Endothelial cell of umbilical vein (primary cell): Measurements from ENCODE around the gene AOC1. TPM values are rescaled to one million over a fixed set of nuclear protein-coding genes. Genes with fewer than 3 reads are reported as not detected.
"Not testable (repeated sequence)": the region's sequence is repeated elsewhere in the genome, so short reads cannot be mapped to it uniquely, and the experiment has no call there.

ENCODE experiments used
- BruUV-seq: library from RNA; stranded (reverse); fragments of 400-500 nt; replicated peaks from 2 replicates; lab custom pipeline; 2021; lab: Mats Ljungman, UMichigan
- CTCF ChIA-PET: fragments of 300-600, 350-600 bp; sonication (Branson Sonifier 250); formaldehyde crosslinking; loops from one replicate; lab custom pipeline; 2021; ENCODE audit warnings: antibody characterized with exemption, inconsistent platforms; lab: Charles Lee
- POLR2A ChIA-PET: fragments of 300-600, 350-600 bp; sonication (Branson Sonifier 250); formaldehyde crosslinking; loops from one replicate; lab custom pipeline; 2021; ENCODE audit warnings: antibody characterized with exemption, inconsistent platforms; lab: Charles Lee
- DNase-seq: peaks from one replicate; pipeline ENCODE4 v3.0.0-alpha.2; 2011; ENCODE audit warnings: low read depth, low spot score
- FAIRE-seq: peaks from 2 replicates; lab custom pipeline; 2011; peaks lifted over from hg19 to GRCh38; lab: Jason Lieb, UNC
- H2AFZ ChIP-seq: 2 replicates; pipeline ENCODE4 v1.6.0; 2012; ENCODE audit warnings: low read depth, low read length, control low read depth, inconsistent platforms
- H3K27ac ChIP-seq: 2 replicates; pipeline ENCODE4 v1.5.1; 2011; ENCODE audit warnings: low read depth, mild to moderate bottlenecking, control low read depth, low read length, moderate library complexity; ENCODE audit not compliant: insufficient read depth
- H3K27me3 ChIP-seq, 2 experiments: 2 replicates each; pipeline versions ENCODE4 v1.6.0 to v1.6.1; 2011; ENCODE audit warnings: low read length in 2 of 2, mixed read lengths in 1 of 2; ENCODE audit not compliant: control insufficient read depth in 2 of 2, insufficient read depth in 2 of 2
- H3K36me3 ChIP-seq, 2 experiments: 2 replicates in 1 of 2; 3 replicates in 1 of 2; pipeline ENCODE4 v1.5.1; 2011; ENCODE audit warnings: low read length in 2 of 2, mild to moderate bottlenecking in 1 of 2, moderate library complexity in 1 of 2; ENCODE audit not compliant: control insufficient read depth in 2 of 2, insufficient read depth in 2 of 2; ENCODE audit errors: extremely low read depth in 1 of 2
- H3K4me1 ChIP-seq: 3 replicates; pipeline ENCODE4 v1.5.1; 2011; ENCODE audit warnings: mild to moderate bottlenecking, low read length; ENCODE audit not compliant: control insufficient read depth, insufficient read depth; ENCODE audit errors: extremely low read depth
- H3K4me2 ChIP-seq: 2 replicates; pipeline ENCODE4 v1.6.1; 2011; ENCODE audit warnings: low read length, control low read depth, mixed read lengths; ENCODE audit not compliant: insufficient read depth
- H3K4me3 ChIP-seq, 3 experiments: fragments of 200-600 bp in 1 of 3; sonication (generic), shearing (Covaris generic) in 1 of 3; replicated peaks in 1 of 3; 2 replicates each; pipeline ENCODE4 v1.5.1; 2011 to 2016; ENCODE audit warnings: control low read depth in 3 of 3, low read length in 3 of 3, mild to moderate bottlenecking in 2 of 3, inconsistent platforms in 1 of 3, low read depth in 1 of 3, moderate library complexity in 1 of 3; ENCODE audit not compliant: insufficient read depth in 1 of 3
- H3K79me2 ChIP-seq: 2 replicates; pipeline ENCODE4 v1.6.0; 2012; ENCODE audit warnings: low read length, inconsistent platforms; ENCODE audit not compliant: control insufficient read depth, insufficient read depth
- H3K9ac ChIP-seq: replicated peaks from 2 replicates; pipeline ENCODE3; 2011; ENCODE audit warnings: low read length, control low read depth; ENCODE audit not compliant: insufficient read depth; ENCODE audit errors: extremely low read depth
- H3K9me1 ChIP-seq: replicated peaks from 3 replicates; pipeline ENCODE4 v1.6.0; 2011; ENCODE audit warnings: mild to moderate bottlenecking, low read length; ENCODE audit not compliant: control insufficient read depth, insufficient read depth; ENCODE audit errors: extremely low read depth
- H3K9me3 ChIP-seq: replicated peaks from 2 replicates; pipeline ENCODE4 v1.5.1; 2012; ENCODE audit warnings: low read length, inconsistent platforms; ENCODE audit not compliant: control insufficient read depth, insufficient read depth
- H4K20me1 ChIP-seq: replicated peaks from 2 replicates; pipeline ENCODE3; 2011; ENCODE audit warnings: mild to moderate bottlenecking, low read length; ENCODE audit not compliant: control insufficient read depth, insufficient read depth; ENCODE audit errors: extremely low read depth
- EZH2 ChIP-seq: IDR thresholded peaks from 2 replicates; pipeline ENCODE4 v1.6.1; 2012; ENCODE audit warnings: borderline replicate concordance, low read depth, mild to moderate bottlenecking, moderate library complexity, low read length, inconsistent platforms; ENCODE audit not compliant: severe bottlenecking
- FOS ChIP-seq: IDR thresholded peaks from 2 replicates; pipeline ENCODE4 v1.6.1; 2011; ENCODE audit warnings: mild to moderate bottlenecking, low read length, moderate library complexity, borderline replicate concordance; ENCODE audit not compliant: insufficient read depth
- GATA2 ChIP-seq: IDR thresholded peaks from 2 replicates; pipeline ENCODE4 v1.7.0; 2011; ENCODE audit warnings: low read depth, mild to moderate bottlenecking, moderate library complexity, mixed read lengths, low read length; ENCODE audit not compliant: insufficient read length, insufficient read depth
- JUN ChIP-seq: IDR thresholded peaks from 2 replicates; pipeline ENCODE4 v1.6.1; 2011; ENCODE audit warnings: borderline replicate concordance, low read depth; ENCODE audit not compliant: insufficient read length, insufficient read depth
- MYC ChIP-seq: IDR thresholded peaks from one replicate; pipeline ENCODE4 v1.6.1; 2011; ENCODE audit warnings: mild to moderate bottlenecking, low read depth, low read length
- POLR2A ChIP-seq: IDR thresholded peaks from 2 replicates; pipeline ENCODE4 v1.6.1; 2012; ENCODE audit warnings: low read depth, mild to moderate bottlenecking, control low read depth, low read length
- POLR2AphosphoS5 ChIP-seq: IDR thresholded peaks from 2 replicates; pipeline ENCODE4 v1.6.1; 2012; ENCODE audit warnings: low read depth, mild to moderate bottlenecking, control low read depth, low read length, moderate library complexity; ENCODE audit not compliant: insufficient read depth
- dilution Hi-C: fragments of 300-500 bp; cut with MboI; formaldehyde crosslinking; loops from one replicate; pipeline ENCODE4 v1.15.0; 2019; ENCODE audit warnings: low sequenced_read_pairs; ENCODE audit not compliant: extremely low pct_ligation_motif_present
- intact Hi-C: fragments of 100-400 bp; cut with micrococcal nuclease; formaldehyde crosslinking; loops from one replicate; pipeline ENCODE4 v1.10.0; 2022
- polyA plus RNA-seq, 4 experiments: library from polyadenylated mRNA; depleted of rRNA in 3 of 4; stranded (reverse) in 3 of 4; unstranded in 1 of 4; fragments of >200 nt; gene quantifications; 2 replicates each; pipeline versions ENCODE4 v1.2.1 to v1.2.3, GENCODE V29; 2011 to 2012; ENCODE audit warnings: missing spikeins in 1 of 4
- total RNA-seq: library from RNA; stranded (reverse); gene quantifications from 2 replicates; pipeline ENCODE4 v1.2.3, GENCODE V29; 2021
- TF ChIP-seq, protein P1 (sequence below), 2 donors: IDR thresholded peaks; 1 replicate in 1 of 2; 2 replicates in 1 of 2; pipeline ENCODE4 v1.5.1; 2011; ENCODE audit warnings: low read length in 2 of 2, mild to moderate bottlenecking in 2 of 2, moderate library complexity in 2 of 2, control low read depth in 1 of 2, inconsistent platforms in 1 of 2, low read depth in 1 of 2; ENCODE audit not compliant: insufficient read depth in 1 of 2; ENCODE audit errors: extremely low read depth in 1 of 2
- TF ChIP-seq, protein P2 (sequence below): IDR thresholded peaks from 2 replicates; pipeline ENCODE4 v1.6.1; 2011; ENCODE audit not compliant: insufficient read depth, insufficient read length

AOC1 gene
- total and polyA plus RNA-seq, 2 donors (not counting 3 experiments of a cell fraction or from before 2014, with no cell fraction given) = not detected

DNA sequence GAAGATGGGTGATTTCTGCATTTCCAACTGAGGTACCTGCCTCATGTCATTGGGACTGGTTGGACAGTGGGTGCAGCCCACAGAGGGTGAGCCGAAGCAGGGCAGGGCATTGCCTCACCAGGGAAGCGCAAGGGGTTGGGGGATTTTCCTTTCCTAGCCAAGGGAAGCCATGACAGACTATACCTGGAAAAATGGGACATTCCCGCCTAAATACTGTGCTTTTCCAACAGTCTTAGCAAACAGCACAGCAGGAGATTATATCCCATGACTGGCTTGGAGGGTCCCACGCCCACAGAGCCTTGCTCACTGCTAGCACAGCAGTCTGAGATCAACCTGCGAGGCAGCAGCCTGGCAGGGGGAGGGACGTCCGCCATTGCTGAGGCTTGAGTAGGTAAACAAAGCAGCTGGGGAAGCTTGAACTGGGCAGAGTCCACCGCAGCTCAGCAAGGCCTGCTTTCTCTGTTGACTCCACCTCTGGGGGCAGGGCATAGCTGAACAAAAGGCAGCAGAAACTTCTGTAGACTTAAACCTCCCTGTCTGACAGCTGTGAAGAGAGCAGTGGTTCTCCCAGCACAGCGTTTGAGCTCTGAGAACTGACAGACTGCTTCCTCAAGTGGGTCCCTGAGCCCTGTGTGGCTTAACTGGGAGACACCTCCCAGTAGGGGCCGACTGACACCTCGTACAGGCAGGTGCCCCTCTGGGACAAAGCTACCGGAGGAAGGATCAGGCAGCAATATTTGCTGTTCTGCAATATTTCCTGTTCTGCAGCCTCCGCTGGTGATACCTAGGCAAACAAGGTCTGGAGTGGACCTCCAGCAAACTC, 44.5 kb upstream of the AOC1 start:
- dilution Hi-C loops, POLR2A ChIA-PET, H3K9me3 ChIP-seq, H3K27me3 ChIP-seq, H3K9me1 ChIP-seq, FAIRE-seq, H4K20me1 ChIP-seq, BruUV-seq, H3K27ac ChIP-seq, H3K4me3 ChIP-seq, H2AFZ ChIP-seq, DNase-seq, intact Hi-C loops, H3K4me1 ChIP-seq, H3K36me3 ChIP-seq, H3K79me2 ChIP-seq, H3K4me2 ChIP-seq, H3K9ac ChIP-seq: not testable (repeated sequence)
- CTCF ChIA-PET = interaction anchor here (1.1 to 1.4 kb wide), 2 partner anchors 29 to 359 kb away, joined by 4 to 5 read pairs; no protein-coding TSS in a partner anchor

DNA sequence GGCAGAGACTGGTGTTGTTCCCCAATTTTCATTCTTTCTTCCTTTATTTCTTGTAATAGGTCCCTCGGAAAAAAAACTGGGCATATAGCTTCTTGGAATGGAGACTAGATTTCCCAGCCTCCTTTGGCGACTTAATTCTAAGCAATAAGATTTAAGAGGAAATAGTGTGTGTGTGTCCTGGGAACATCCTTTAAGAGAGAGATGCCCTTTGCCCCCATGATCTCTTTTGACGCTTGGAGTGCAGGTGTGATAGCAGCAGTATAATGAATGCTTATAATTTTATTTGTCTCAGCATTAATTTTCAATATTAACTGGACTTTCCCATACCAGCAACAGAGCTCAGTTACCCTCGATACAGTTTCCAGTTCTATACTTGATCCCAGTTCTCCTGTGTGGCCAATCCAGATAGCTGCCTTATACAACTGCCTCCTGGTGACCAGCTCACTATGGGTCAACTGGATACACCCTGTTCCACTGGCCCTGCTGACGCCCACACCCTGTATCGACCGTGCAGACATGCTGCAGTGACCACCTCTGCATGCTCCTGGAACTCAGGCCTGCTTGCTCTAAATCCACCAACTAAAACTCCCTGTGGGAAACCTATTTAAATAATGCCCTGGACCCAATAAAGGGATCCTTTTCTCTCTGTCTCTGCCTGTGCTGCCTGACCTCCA, 37.9 kb upstream of the AOC1 start:
- no peaks in the 10 kb centered on the region for H4K20me1 ChIP-seq
- peaks cover 3 to 6% of the 10 kb centered on the region in 2 experiments for H3K27me3 ChIP-seq
- POLR2A ChIA-PET = no interaction called here
- no TSS peak for BruUV-seq
- TF ChIP-seq JUN = no peak
- no peak for TF ChIP-seq FOS
- no peak for TF ChIP-seq GATA2
- no peak for TF ChIP-seq POLR2A
- TF ChIP-seq POLR2AphosphoS5 = no peak
- TF ChIP-seq, protein P1, sequence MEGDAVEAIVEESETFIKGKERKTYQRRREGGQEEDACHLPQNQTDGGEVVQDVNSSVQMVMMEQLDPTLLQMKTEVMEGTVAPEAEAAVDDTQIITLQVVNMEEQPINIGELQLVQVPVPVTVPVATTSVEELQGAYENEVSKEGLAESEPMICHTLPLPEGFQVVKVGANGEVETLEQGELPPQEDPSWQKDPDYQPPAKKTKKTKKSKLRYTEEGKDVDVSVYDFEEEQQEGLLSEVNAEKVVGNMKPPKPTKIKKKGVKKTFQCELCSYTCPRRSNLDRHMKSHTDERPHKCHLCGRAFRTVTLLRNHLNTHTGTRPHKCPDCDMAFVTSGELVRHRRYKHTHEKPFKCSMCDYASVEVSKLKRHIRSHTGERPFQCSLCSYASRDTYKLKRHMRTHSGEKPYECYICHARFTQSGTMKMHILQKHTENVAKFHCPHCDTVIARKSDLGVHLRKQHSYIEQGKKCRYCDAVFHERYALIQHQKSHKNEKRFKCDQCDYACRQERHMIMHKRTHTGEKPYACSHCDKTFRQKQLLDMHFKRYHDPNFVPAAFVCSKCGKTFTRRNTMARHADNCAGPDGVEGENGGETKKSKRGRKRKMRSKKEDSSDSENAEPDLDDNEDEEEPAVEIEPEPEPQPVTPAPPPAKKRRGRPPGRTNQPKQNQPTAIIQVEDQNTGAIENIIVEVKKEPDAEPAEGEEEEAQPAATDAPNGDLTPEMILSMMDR (IDR thresholded peaks at IDR 0.05; ENCODE audit: extremely low read depth in 1 of 2, insufficient read depth in 1 of 2, low read depth in 1 of 2, low read length in 2 of 2) = no peak
- TF ChIP-seq, protein P2, sequence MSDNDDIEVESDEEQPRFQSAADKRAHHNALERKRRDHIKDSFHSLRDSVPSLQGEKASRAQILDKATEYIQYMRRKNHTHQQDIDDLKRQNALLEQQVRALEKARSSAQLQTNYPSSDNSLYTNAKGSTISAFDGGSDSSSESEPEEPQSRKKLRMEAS = no peak
- no peak for TF ChIP-seq EZH2
- no peak for TF ChIP-seq MYC
- no peak overlapping the region for H3K27ac ChIP-seq
- FAIRE-seq (no peak), DNase-seq (no peak)
- dilution Hi-C loops = no loop called here
- H3K4me2 ChIP-seq = no peak overlapping the region
- H3K9me3 ChIP-seq = no peaks in the 10 kb centered on the region
- no peak overlapping the region for H3K9ac ChIP-seq
- H3K4me3 ChIP-seq = no peak overlapping the region
- no peaks in the 10 kb centered on the region for H3K9me1 ChIP-seq
- H2AFZ ChIP-seq = no peak overlapping the region
- CTCF ChIA-PET = no interaction called here
- intact Hi-C loops = no loop called here
- H3K4me1 ChIP-seq = no peaks in the 10 kb centered on the region
- H3K36me3 ChIP-seq = no peaks in the 10 kb centered on the region
- no peaks in the 10 kb centered on the region for H3K79me2 ChIP-seq
